OCI-LY3 (cell line): ENCODE data around the gene ELAVL2.

ENCODE experiments used
- CTCF ChIP-seq: fragments of 200-600, 300-600 bp; sonication (generic); IDR thresholded peaks from 2 replicates; pipeline ENCODE4 v1.5.1; 2014; ENCODE audit warnings: antibody characterized with exemption, low read length, low read depth
- EZH2phosphoT487 ChIP-seq: fragments of 200-600 bp; shearing (Covaris generic); IDR thresholded peaks from 2 replicates; pipeline ENCODE4 v1.6.1; 2018; ENCODE audit warnings: antibody characterized with exemption, mixed run types, low read depth

- TF ChIP-seq CTCF (no peak), EZH2phosphoT487 (no peak)
Measured at GRCh38 chr9:23768861-23769260, 57.2 kb downstream of the ELAVL2 start.
